ENCODE results near the gene STN1.

DNA sequence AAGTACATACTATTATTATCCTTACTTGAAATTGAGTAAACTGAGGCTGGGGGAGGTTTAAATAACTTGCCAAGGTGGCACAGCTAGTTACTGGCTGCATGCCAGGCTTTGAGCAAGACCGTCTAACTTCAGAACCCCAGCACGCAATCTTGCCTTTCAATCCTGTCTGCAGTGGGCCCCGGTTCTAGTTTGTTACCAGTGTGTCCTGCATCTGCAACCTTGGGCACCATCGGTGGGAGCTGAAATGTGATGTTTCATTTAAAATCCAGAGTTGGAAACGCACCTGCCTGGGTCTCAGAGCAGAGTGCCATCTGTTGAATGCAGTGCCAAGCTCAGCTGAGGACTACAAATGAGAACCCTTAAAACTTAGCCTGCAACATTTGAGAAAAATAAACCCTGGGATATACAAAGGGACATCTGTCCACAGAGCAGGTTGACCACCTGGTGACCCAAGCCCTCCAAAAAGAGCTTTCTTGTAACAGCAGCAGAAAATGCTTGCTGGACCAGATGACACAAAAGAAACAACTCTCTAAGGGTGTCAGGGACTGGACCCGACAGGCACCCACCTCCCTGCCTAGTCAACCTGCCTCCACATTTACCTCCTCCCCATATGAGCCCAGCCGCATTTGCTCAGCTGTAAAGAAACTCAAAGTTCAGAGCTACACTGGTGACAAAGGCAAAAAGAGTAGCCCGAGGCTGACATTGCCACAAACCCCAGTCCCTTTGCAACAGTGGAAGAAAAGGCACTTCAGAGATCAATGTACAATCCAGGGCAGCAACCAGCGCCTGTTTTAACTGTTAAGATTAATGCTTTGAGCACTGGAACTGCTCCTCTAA lies 64.3 kb downstream of the STN1 start:
- TF ChIP-seq EP300 (IDR thresholded peaks at IDR 0.05; ENCODE audit: borderline replicate concordance) (no peak), CEBPB (IDR thresholded peaks at IDR 0.05) (no peak)
